Measurements from ENCODE around the gene ARID1B. TPM values are rescaled to one million over a fixed set of nuclear protein-coding genes. Genes with fewer than 3 reads are reported as not detected.

The ARID1B gene
- total and polyA plus RNA-seq, 9 of the 15 experiments (the other 6 are each of a cell fraction or from before 2014, with no cell fraction given): 12.5 to 50.5 (median 25.8) TPM

DNA sequence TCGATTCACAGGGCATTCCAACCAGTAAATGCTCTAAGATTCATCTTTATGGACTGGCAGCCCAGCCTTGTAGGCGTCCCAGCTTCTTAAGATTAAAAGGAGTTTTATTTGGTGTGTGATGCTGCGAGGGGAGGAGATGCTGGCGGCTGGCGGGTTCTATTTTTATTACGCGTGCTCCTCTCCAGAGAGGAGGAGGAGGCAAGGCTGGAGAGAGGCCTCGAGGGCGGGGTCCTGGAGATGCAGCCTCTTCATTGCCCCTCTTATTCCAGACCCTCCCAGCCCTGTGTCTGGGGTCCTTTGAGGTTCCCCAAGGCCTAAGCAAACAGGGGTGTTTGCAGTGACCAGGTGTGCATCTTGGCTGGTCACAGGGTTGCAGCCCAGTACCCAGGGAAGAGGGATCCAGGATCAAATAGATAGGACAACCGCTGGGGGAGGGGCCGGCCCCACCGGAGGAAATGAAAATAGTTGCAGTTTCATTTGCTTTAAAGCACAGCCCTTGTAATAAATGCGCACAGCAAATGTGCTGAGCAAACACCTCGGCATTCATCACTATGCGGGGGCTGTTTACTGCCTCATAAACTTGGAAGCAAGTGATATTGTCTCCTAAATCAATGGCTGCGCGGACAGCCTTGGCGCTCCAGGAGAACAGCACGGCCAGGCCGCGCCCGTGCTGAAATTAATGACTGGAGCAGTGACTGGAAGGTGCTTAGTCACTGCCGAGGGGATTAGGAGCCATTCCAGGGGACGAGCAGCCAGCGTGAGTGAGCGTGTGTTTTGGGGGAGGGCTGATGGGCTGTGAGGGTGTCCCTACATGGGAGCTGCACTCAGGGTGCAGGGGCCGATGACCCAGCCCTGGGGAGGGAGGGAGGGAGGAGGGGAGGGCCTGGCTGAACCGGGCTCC, 463.1 kb downstream of the ARID1B start (continued):
- TF ChIP-seq, protein P1, sequence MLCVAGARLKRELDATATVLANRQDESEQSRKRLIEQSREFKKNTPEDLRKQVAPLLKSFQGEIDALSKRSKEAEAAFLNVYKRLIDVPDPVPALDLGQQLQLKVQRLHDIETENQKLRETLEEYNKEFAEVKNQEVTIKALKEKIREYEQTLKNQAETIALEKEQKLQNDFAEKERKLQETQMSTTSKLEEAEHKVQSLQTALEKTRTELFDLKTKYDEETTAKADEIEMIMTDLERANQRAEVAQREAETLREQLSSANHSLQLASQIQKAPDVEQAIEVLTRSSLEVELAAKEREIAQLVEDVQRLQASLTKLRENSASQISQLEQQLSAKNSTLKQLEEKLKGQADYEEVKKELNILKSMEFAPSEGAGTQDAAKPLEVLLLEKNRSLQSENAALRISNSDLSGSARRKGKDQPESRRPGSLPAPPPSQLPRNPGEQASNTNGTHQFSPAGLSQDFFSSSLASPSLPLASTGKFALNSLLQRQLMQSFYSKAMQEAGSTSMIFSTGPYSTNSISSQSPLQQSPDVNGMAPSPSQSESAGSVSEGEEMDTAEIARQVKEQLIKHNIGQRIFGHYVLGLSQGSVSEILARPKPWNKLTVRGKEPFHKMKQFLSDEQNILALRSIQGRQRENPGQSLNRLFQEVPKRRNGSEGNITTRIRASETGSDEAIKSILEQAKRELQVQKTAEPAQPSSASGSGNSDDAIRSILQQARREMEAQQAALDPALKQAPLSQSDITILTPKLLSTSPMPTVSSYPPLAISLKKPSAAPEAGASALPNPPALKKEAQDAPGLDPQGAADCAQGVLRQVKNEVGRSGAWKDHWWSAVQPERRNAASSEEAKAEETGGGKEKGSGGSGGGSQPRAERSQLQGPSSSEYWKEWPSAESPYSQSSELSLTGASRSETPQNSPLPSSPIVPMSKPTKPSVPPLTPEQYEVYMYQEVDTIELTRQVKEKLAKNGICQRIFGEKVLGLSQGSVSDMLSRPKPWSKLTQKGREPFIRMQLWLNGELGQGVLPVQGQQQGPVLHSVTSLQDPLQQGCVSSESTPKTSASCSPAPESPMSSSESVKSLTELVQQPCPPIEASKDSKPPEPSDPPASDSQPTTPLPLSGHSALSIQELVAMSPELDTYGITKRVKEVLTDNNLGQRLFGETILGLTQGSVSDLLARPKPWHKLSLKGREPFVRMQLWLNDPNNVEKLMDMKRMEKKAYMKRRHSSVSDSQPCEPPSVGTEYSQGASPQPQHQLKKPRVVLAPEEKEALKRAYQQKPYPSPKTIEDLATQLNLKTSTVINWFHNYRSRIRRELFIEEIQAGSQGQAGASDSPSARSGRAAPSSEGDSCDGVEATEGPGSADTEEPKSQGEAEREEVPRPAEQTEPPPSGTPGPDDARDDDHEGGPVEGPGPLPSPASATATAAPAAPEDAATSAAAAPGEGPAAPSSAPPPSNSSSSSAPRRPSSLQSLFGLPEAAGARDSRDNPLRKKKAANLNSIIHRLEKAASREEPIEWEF (CRISPR knock-in tag; IDR thresholded peaks at IDR 0.05): no peak
- TF ChIP-seq, protein P2, sequence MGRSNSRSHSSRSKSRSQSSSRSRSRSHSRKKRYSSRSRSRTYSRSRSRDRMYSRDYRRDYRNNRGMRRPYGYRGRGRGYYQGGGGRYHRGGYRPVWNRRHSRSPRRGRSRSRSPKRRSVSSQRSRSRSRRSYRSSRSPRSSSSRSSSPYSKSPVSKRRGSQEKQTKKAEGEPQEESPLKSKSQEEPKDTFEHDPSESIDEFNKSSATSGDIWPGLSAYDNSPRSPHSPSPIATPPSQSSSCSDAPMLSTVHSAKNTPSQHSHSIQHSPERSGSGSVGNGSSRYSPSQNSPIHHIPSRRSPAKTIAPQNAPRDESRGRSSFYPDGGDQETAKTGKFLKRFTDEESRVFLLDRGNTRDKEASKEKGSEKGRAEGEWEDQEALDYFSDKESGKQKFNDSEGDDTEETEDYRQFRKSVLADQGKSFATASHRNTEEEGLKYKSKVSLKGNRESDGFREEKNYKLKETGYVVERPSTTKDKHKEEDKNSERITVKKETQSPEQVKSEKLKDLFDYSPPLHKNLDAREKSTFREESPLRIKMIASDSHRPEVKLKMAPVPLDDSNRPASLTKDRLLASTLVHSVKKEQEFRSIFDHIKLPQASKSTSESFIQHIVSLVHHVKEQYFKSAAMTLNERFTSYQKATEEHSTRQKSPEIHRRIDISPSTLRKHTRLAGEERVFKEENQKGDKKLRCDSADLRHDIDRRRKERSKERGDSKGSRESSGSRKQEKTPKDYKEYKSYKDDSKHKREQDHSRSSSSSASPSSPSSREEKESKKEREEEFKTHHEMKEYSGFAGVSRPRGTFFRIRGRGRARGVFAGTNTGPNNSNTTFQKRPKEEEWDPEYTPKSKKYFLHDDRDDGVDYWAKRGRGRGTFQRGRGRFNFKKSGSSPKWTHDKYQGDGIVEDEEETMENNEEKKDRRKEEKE (IDR thresholded peaks at IDR 0.05; ENCODE audit: borderline replicate concordance in 1 of 2, control insufficient read depth in 1 of 2, low read depth in 2 of 2, low read length in 1 of 2): no peak
- TF ChIP-seq, protein P3, sequence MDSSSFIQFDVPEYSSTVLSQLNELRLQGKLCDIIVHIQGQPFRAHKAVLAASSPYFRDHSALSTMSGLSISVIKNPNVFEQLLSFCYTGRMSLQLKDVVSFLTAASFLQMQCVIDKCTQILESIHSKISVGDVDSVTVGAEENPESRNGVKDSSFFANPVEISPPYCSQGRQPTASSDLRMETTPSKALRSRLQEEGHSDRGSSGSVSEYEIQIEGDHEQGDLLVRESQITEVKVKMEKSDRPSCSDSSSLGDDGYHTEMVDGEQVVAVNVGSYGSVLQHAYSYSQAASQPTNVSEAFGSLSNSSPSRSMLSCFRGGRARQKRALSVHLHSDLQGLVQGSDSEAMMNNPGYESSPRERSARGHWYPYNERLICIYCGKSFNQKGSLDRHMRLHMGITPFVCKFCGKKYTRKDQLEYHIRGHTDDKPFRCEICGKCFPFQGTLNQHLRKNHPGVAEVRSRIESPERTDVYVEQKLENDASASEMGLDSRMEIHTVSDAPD (CRISPR knock-in tag; IDR thresholded peaks at IDR 0.05): no peak
- TF ChIP-seq NCOA4 (IDR thresholded peaks at IDR 0.05; ENCODE audit: partially characterized antibody): no peak
- no peak for TF ChIP-seq IFI16 (CRISPR knock-in tag; IDR thresholded peaks at IDR 0.05)
- TF ChIP-seq, protein P4, sequence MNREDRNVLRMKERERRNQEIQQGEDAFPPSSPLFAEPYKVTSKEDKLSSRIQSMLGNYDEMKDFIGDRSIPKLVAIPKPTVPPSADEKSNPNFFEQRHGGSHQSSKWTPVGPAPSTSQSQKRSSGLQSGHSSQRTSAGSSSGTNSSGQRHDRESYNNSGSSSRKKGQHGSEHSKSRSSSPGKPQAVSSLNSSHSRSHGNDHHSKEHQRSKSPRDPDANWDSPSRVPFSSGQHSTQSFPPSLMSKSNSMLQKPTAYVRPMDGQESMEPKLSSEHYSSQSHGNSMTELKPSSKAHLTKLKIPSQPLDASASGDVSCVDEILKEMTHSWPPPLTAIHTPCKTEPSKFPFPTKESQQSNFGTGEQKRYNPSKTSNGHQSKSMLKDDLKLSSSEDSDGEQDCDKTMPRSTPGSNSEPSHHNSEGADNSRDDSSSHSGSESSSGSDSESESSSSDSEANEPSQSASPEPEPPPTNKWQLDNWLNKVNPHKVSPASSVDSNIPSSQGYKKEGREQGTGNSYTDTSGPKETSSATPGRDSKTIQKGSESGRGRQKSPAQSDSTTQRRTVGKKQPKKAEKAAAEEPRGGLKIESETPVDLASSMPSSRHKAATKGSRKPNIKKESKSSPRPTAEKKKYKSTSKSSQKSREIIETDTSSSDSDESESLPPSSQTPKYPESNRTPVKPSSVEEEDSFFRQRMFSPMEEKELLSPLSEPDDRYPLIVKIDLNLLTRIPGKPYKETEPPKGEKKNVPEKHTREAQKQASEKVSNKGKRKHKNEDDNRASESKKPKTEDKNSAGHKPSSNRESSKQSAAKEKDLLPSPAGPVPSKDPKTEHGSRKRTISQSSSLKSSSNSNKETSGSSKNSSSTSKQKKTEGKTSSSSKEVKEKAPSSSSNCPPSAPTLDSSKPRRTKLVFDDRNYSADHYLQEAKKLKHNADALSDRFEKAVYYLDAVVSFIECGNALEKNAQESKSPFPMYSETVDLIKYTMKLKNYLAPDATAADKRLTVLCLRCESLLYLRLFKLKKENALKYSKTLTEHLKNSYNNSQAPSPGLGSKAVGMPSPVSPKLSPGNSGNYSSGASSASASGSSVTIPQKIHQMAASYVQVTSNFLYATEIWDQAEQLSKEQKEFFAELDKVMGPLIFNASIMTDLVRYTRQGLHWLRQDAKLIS (CRISPR knock-in tag; IDR thresholded peaks at IDR 0.05): no peak
- TF ChIP-seq, protein P5, sequence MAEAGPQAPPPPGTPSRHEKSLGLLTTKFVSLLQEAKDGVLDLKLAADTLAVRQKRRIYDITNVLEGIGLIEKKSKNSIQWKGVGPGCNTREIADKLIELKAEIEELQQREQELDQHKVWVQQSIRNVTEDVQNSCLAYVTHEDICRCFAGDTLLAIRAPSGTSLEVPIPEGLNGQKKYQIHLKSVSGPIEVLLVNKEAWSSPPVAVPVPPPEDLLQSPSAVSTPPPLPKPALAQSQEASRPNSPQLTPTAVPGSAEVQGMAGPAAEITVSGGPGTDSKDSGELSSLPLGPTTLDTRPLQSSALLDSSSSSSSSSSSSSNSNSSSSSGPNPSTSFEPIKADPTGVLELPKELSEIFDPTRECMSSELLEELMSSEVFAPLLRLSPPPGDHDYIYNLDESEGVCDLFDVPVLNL (CRISPR knock-in tag; IDR thresholded peaks at IDR 0.05; ENCODE audit: low read depth): no peak
- TF ChIP-seq, protein P6, sequence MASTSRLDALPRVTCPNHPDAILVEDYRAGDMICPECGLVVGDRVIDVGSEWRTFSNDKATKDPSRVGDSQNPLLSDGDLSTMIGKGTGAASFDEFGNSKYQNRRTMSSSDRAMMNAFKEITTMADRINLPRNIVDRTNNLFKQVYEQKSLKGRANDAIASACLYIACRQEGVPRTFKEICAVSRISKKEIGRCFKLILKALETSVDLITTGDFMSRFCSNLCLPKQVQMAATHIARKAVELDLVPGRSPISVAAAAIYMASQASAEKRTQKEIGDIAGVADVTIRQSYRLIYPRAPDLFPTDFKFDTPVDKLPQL (IDR thresholded peaks at IDR 0.05; ENCODE audit: extremely low read depth, insufficient read length): no peak
